MCF 10A (cell line): ENCODE results near the gene HTT. TPM values are rescaled to one million over a fixed set of nuclear protein-coding genes. Genes with fewer than 3 reads are reported as not detected.

Experiments
- BruUV-seq: library from RNA; stranded (reverse); fragments of 400-500 nt; replicated peaks from 2 replicates; lab custom pipeline; 2021; lab: Mats Ljungman, UMichigan
- CTCF ChIA-PET: fragments of 300-600 bp; sonication (Branson Sonifier 250); formaldehyde crosslinking; extraction: SDS; loops from one replicate; lab custom pipeline; 2021; ENCODE audit warnings: antibody characterized with exemption, inconsistent platforms; lab: Yijun Ruan, JAX
- POLR2A ChIA-PET: fragments of 300-600, 350-650 bp; sonication (Branson Sonifier 250); formaldehyde crosslinking; extraction: SDS; loops from one replicate; lab custom pipeline; 2020; ENCODE audit warnings: antibody characterized with exemption, inconsistent platforms; lab: Yijun Ruan, JAX
- DNase-seq: peaks from one replicate; pipeline ENCODE4 v3.0.0-alpha.2; 2018; ENCODE audit not compliant: unreplicated experiment
- H3K27ac Mint-ChIP-seq: one replicate; pipeline ENCODE4 v1.8.0; 2022; ENCODE audit warnings: mild to moderate bottlenecking, low read depth, mixed read lengths; ENCODE audit not compliant: unreplicated experiment
- H3K27me3 Mint-ChIP-seq: one replicate; pipeline ENCODE4 v1.8.0; 2022; ENCODE audit warnings: mixed read lengths; ENCODE audit not compliant: insufficient read depth, unreplicated experiment
- H3K36me3 Mint-ChIP-seq: one replicate; pipeline ENCODE4 v1.8.0; 2022; ENCODE audit warnings: mild to moderate bottlenecking, moderate library complexity, mixed read lengths; ENCODE audit not compliant: insufficient read depth, unreplicated experiment
- H3K4me1 Mint-ChIP-seq: one replicate; pipeline ENCODE4 v1.8.0; 2022; ENCODE audit warnings: mixed read lengths; ENCODE audit not compliant: insufficient read depth, unreplicated experiment
- H3K4me3 Mint-ChIP-seq: one replicate; pipeline ENCODE4 v1.8.0; 2022; ENCODE audit warnings: mild to moderate bottlenecking, moderate library complexity, mixed read lengths; ENCODE audit not compliant: unreplicated experiment
- H3K9me3 Mint-ChIP-seq: one replicate; pipeline ENCODE4 v1.8.0; 2022; ENCODE audit warnings: mixed read lengths; ENCODE audit not compliant: unreplicated experiment
- intact Hi-C: fragments of 100-400 bp; cut with micrococcal nuclease; formaldehyde crosslinking; loops from 2 replicates; pipeline ENCODE4 v1.14.1; 2022
- total RNA-seq: library from RNA; stranded (reverse); gene quantifications from 2 replicates; pipeline ENCODE4 v1.2.3, GENCODE V29; 2022
- TF ChIP-seq, protein P1 (sequence below): fragments of 200-600 bp; IDR thresholded peaks from one replicate; pipeline ENCODE4 v1.8.0; 2022; ENCODE audit warnings: antibody characterized with exemption, mild to moderate bottlenecking; ENCODE audit not compliant: unreplicated experiment

Gene HTT
- total RNA-seq, 1 experiment from 2014 or later: 47.4 TPM

DNA sequence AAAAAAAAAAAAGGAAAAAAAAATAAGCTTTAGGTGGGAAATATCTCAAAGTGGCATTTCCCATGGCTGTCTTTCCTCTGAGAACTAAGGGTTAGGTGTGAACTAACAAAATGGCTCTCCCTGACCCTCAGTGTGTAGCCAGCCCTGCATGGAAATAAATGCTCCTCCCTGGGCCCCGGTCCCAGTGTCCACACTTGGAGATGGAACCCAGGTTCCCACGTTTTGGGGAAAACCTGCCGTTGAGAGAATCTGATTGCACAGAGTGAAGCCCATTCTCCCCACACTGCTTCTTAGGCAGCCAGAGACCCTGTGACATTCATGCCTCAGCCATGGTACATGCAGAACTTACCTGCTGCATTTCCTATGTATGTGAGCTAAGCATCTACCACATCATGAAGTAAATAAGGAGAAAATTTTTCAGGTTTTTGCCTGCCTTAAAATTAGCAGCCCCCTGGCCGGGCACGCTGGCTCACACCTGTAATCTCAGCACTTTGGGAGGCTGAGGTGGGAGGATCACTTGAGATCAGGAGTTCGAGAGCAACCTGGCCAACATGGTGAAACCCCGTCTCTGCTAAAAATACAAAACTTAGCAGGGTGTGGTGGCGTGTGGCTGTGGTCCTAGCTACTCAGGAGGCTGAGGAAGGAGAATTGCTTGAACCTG, 34.6 kb upstream of the HTT start:
- peaks cover 10% of the 10 kb centered on the region for H3K4me1 Mint-ChIP-seq
- H3K27me3 Mint-ChIP-seq: no peaks in the 10 kb centered on the region
- TF ChIP-seq, protein P1, sequence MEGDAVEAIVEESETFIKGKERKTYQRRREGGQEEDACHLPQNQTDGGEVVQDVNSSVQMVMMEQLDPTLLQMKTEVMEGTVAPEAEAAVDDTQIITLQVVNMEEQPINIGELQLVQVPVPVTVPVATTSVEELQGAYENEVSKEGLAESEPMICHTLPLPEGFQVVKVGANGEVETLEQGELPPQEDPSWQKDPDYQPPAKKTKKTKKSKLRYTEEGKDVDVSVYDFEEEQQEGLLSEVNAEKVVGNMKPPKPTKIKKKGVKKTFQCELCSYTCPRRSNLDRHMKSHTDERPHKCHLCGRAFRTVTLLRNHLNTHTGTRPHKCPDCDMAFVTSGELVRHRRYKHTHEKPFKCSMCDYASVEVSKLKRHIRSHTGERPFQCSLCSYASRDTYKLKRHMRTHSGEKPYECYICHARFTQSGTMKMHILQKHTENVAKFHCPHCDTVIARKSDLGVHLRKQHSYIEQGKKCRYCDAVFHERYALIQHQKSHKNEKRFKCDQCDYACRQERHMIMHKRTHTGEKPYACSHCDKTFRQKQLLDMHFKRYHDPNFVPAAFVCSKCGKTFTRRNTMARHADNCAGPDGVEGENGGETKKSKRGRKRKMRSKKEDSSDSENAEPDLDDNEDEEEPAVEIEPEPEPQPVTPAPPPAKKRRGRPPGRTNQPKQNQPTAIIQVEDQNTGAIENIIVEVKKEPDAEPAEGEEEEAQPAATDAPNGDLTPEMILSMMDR: no peak
- POLR2A ChIA-PET: interaction anchor here (0.6 kb wide), 1 partner anchor 30 kb away, joined by 3 read pairs; no protein-coding TSS in a partner anchor
- H3K4me3 Mint-ChIP-seq: no peak overlapping the region
- no peak overlapping the region for H3K27ac Mint-ChIP-seq
- no peak for DNase-seq
- BruUV-seq: no TSS peak
- CTCF ChIA-PET: interaction anchor here (1.1 to 1.5 kb wide), 3 partner anchors 9 to 63 kb away, joined by 3 to 6 read pairs (median 3); no protein-coding TSS in a partner anchor
- H3K36me3 Mint-ChIP-seq: no peaks in the 10 kb centered on the region
- intact Hi-C loops: no loop called here
- H3K9me3 Mint-ChIP-seq: no peaks in the 10 kb centered on the region

DNA sequence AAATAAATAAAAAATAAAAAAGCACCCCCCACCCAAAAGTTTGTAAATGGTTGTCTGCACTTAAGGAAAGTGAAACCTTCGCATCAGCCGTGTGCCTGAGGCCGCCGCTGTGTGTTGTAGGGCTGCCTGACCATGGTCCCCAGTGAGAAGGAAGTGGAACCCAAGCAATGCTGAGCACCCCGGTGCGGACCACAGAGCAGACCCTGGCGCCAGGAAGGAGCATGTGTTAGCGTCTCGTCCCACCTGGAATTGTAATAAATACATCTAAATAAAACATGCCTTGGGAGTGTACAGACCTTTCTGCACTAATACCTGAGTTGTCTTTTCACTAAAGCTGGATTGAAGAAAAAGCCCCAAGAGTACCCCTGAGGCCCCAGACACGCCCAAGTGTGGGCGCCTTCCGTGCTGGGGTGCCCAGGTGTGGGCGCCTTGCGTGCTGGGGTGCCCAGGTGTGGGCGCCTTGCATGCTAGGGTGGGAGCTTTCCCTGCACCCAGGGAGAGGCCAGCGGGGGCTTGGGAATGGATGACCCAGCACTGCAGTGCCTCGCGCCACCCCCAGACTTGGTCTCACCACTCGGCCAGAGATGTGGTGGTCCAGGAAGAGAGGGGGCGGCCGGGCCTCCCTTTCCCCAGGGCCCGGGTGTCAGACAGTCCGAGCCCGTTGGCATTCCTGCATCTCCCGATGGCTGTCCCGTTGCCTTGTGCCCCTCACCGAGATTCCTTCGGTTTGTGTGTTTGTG, 33.9 kb upstream of the HTT start:
- Mint-ChIP-seq H3K9me3 (no peaks in the 10 kb centered on the region), H3K27ac (no peak overlapping the region), H3K36me3 (no peaks in the 10 kb centered on the region), H3K4me3 (no peak overlapping the region), H3K4me1 (peaks cover 10% of the 10 kb centered on the region), H3K27me3 (no peaks in the 10 kb centered on the region)
- BruUV-seq: no TSS peak
- POLR2A ChIA-PET: no interaction called here
- TF ChIP-seq, protein P1: no peak
- DNase-seq: no peak
- CTCF ChIA-PET: interaction anchor here (1.1 to 1.2 kb wide), 2 partner anchors 62 to 64 kb away, joined by 3 to 6 read pairs; no protein-coding TSS in a partner anchor
- intact Hi-C loops: no loop called here

DNA sequence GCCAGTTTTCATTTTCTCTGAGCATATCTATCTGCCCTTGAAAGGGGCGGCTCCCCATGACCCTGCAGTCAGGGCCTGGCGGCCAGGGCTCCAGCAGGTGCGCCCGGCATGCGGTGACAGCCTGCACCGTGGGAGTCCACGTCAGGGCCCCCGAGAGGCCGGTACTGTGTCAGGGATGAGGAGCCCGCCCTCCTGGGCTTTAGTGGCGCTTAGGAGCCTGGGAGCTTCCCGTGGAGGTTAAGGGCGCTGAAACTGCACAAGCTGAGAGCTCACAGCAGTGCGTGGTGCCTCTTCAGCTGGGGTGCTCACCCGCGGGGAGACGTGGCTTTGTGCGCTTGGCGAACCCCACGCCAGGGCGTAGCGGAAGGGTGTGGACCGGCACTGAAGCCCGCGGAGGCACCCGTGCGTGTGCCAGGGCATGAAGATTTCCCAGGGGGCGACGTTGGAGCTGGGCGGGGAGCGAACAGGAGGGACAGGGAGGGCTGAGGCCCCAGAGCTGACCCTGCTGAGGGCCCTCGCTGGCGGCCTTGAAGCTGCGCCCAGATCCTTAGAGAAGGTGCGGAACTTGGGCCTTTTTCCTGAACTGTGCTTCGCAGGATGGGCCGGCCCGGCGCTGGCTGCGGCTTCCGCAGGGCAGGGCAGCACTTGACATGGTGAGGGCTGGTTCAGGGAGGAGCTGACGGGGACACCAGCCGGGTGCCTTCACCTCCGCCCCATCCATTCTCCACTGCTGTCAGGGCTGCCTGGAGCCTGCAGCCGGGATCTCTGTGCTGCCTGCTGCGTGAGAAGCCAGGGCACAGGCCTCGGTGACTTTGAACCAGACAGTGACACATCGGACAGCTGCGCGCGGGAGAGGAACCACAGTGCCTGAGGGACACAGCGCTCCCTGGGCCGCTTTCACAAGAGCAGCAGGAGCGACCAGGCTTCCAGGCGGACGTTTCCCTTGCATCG, 33.0 kb upstream of the HTT start:
- H3K4me3 Mint-ChIP-seq: no peak overlapping the region
- no peak overlapping the region for H3K27ac Mint-ChIP-seq
- no peaks in the 10 kb centered on the region for H3K27me3 Mint-ChIP-seq
- TF ChIP-seq, protein P1: no peak
- CTCF ChIA-PET: interaction anchor here (0.7 to 1.4 kb wide), 2 partner anchors 32 to 63 kb away, joined by 3 to 6 read pairs; no protein-coding TSS in a partner anchor
- BruUV-seq: no TSS peak
- H3K9me3 Mint-ChIP-seq: no peaks in the 10 kb centered on the region
- peaks cover 10% of the 10 kb centered on the region for H3K4me1 Mint-ChIP-seq
- no peak for DNase-seq
- intact Hi-C loops: no loop called here
- no peaks in the 10 kb centered on the region for H3K36me3 Mint-ChIP-seq
- POLR2A ChIA-PET: interaction anchor here (1.1 kb wide), 1 partner anchor 32 kb away, joined by 3 read pairs; no protein-coding TSS in a partner anchor
